ENCODE results near the gene EP400. TPM values are rescaled to one million over a fixed set of nuclear protein-coding genes. Genes with fewer than 3 reads are reported as not detected.

Gene EP400
- total RNA-seq, 1 experiment from 2014 or later: 80.1 TPM

DNA sequence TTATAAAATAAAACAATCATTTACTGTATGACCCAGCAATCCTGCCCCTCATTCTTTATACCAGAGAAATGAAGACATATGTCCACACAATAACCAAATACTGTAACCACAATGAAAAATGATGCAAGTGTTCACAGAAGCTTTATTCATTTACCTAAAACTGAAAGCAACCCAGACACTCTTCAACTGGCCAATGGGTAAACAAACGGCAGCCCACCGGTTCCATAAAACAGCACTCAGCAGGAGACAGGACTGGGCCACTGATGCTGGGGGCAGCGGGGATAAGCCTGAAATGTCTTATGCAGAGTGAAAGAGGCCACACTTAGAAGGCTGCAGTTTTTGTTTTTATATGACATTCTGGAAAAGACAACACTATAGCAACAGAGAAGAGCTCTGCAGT lies 179.3 kb downstream of the EP400 start:
- no peak for DNase-seq (ENCODE audit: low spot score)
- no peak overlapping the region for H3K4me3 ChIP-seq (ENCODE audit: low read depth, low read length, poor library complexity, severe bottlenecking)
- no TSS peak for BruUV-seq (replicated peaks)
- intact Hi-C loops (cut with micrococcal nuclease; ENCODE audit: unreplicated experiment): no loop called here
- no peak overlapping the region for H3K27ac ChIP-seq (ENCODE audit: low read depth, low read length, poor library complexity, severe bottlenecking)
- H3K27me3 ChIP-seq (replicated peaks; ENCODE audit: insufficient read depth, low read depth, low read length, poor library complexity): no peaks in the 10 kb centered on the region
- POLR2A ChIA-PET (ENCODE audit: low non-redundant PET): no interaction called here
- peaks cover 6% of the 10 kb centered on the region for H3K36me3 ChIP-seq (ENCODE audit: insufficient read depth, low read length, poor library complexity, severe bottlenecking)
- TF ChIP-seq, protein P1, sequence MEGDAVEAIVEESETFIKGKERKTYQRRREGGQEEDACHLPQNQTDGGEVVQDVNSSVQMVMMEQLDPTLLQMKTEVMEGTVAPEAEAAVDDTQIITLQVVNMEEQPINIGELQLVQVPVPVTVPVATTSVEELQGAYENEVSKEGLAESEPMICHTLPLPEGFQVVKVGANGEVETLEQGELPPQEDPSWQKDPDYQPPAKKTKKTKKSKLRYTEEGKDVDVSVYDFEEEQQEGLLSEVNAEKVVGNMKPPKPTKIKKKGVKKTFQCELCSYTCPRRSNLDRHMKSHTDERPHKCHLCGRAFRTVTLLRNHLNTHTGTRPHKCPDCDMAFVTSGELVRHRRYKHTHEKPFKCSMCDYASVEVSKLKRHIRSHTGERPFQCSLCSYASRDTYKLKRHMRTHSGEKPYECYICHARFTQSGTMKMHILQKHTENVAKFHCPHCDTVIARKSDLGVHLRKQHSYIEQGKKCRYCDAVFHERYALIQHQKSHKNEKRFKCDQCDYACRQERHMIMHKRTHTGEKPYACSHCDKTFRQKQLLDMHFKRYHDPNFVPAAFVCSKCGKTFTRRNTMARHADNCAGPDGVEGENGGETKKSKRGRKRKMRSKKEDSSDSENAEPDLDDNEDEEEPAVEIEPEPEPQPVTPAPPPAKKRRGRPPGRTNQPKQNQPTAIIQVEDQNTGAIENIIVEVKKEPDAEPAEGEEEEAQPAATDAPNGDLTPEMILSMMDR (conservative IDR thresholded peaks at IDR 0.05; ENCODE audit: low read depth, low read length): no peak
- TF ChIP-seq EZH2 (IDR thresholded peaks at IDR 0.05; ENCODE audit: borderline replicate concordance, low read depth, low read length, poor library complexity, severe bottlenecking): no peak
- no peaks in the 10 kb centered on the region for H3K4me1 ChIP-seq (ENCODE audit: insufficient read depth, low read length, poor library complexity, severe bottlenecking)
- CTCF ChIA-PET: no interaction called here
- no peaks in the 10 kb centered on the region for H3K9me3 ChIP-seq (ENCODE audit: low read depth, low read length, poor library complexity, severe bottlenecking)

DNA sequence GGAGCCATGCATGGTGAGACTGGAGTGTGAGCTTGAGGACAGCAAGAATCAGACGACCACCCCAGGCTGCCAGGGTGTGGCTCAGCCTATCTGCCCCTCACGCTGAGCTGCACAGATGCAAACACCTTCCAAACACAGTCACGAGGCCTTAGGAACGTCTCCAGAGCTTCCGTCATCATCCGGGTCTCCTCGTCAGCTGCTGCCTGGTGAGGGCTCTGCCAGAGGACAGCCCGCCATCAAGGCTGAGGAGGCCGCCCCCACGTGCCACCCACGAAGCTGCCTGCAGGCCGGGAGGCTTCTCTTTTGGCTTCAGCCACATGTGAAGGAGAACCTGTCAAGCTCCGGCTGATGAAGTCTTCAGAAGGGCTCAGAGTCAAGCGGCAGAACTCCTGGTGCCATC lies 180.9 kb downstream of the EP400 start:
- no TSS peak for BruUV-seq (replicated peaks)
- TF ChIP-seq, protein P1 (conservative IDR thresholded peaks at IDR 0.05; ENCODE audit: low read depth, low read length): no peak
- no peak for TF ChIP-seq EZH2 (IDR thresholded peaks at IDR 0.05; ENCODE audit: borderline replicate concordance, low read depth, low read length, poor library complexity, severe bottlenecking)
- Histone ChIP-seq H3K9me3 (ENCODE audit: low read depth, low read length, poor library complexity, severe bottlenecking) (no peaks in the 10 kb centered on the region), H3K27ac (ENCODE audit: low read depth, low read length, poor library complexity, severe bottlenecking) (no peak overlapping the region), H3K4me1 (ENCODE audit: insufficient read depth, low read length, poor library complexity, severe bottlenecking) (no peaks in the 10 kb centered on the region), H3K36me3 (ENCODE audit: insufficient read depth, low read length, poor library complexity, severe bottlenecking) (peaks cover 6% of the 10 kb centered on the region), H3K4me3 (ENCODE audit: low read depth, low read length, poor library complexity, severe bottlenecking) (no peak overlapping the region), H3K27me3 (replicated peaks; ENCODE audit: insufficient read depth, low read depth, low read length, poor library complexity) (no peaks in the 10 kb centered on the region)
- ChIA-PET POLR2A (ENCODE audit: low non-redundant PET) (interaction anchor here (0.5 kb wide), 1 partner anchor 80 kb away, joined by 5 read pairs; no protein-coding TSS in a partner anchor), CTCF (no interaction called here)
- intact Hi-C loops (cut with micrococcal nuclease; ENCODE audit: unreplicated experiment): loop anchor here (5.0 kb wide), 1 partner anchor 33 kb away; no protein-coding TSS in a partner anchor
- no peak for DNase-seq (ENCODE audit: low spot score)

Other genes starting within 250 kb of the EP400 start
- 65.4 and 66.4 TPM in 2 replicates for gene SFSWAP, start 238.9 kb upstream of the EP400 start, total RNA-seq (2021)
- 12.6 and 14.9 TPM in 2 replicates for gene MMP17, start 121.5 kb upstream of the EP400 start, total RNA-seq (2021)
- gene ULK1, start 55.3 kb upstream of the EP400 start, total RNA-seq (2021): 56.1 and 57.3 TPM in 2 replicates
- 83.3 and 103 TPM in 2 replicates for gene PUS1, start 20.7 kb upstream of the EP400 start, total RNA-seq (2021)
- 35.4 and 38.9 TPM in 2 replicates for gene DDX51, start 194.4 kb downstream of the EP400 start, total RNA-seq (2021)
- 43.0 and 46.9 TPM in 2 replicates for gene NOC4L, start 194.5 kb downstream of the EP400 start, total RNA-seq (2021)